CD1c-positive myeloid dendritic cell (primary cell): ENCODE results near the gene PATJ.
A peak's percentile ranks its signal among the peaks of the same experiment; 100 is the strongest.
"Not testable (repeated sequence)": the region's sequence is repeated elsewhere in the genome, so short reads cannot be mapped to it uniquely, and the experiment has no call there.

Source experiments
- DNase-seq: peaks from one replicate; pipeline ENCODE4 v3.0.0-alpha.2; 2016; ENCODE audit errors: extremely low spot score

Gene PATJ

GRCh38 chr1:61743716-61744580, 1.7 kb downstream of the PATJ start:
- no peak for DNase-seq

GRCh38 chr1:61746813-61747212, 4.5 kb downstream of the PATJ start:
- DNase-seq, result no peak

- no peak for DNase-seq
Measured at GRCh38 chr1:61748566-61748965, 6.3 kb downstream of the PATJ start.

GRCh38 chr1:61749574-61749973, 7.3 kb downstream of the PATJ start:
- no peak for DNase-seq

DNA sequence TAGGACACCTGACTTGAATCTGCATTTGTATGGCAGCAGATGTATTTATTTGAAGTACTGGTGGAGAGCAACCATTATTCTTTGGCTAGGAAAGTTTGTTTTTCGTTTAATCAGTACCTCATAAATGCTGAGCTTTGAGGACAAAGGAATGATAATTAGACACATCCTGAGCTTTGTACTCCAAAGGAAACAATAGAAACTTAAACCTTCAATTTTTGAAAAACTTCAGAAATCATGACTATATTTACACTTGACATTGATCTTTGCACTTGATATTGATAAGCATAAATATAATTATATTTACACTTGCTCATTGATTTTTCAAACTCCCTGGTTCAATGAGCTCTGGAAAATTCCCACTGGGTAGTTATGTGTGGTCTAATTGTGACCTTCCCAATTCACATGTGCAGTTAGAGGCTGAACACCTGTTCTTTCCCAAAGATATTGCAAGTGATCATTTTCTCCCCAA, 10.7 kb downstream of the PATJ start:
- no peak for DNase-seq

GRCh38 chr1:61753998-61754508, 11.8 kb downstream of the PATJ start:
- no peak for DNase-seq

GRCh38 chr1:61754545-61754944, 12.3 kb downstream of the PATJ start:
- no peak for DNase-seq

GRCh38 chr1:61756773-61757172, 14.5 kb downstream of the PATJ start:
- no peak for DNase-seq

DNA sequence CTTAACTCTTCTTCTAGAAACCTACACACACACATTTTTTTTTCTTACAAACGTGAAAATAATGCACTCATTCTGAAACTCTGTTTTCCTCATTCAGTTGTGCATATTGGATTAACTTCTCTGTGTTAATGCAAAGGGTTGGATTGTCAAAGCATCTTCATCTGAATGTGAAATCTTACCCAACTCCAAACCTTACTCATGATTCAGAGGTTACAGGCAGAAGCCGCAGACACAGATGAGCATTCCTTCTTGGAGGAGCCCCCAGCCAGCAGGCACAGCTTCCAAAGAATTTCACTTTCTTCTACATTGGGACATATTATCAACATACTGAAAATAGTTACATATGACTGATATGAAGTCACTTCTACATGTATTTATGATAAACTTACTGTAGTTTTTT, 15.7 kb downstream of the PATJ start:
- no peak for DNase-seq

- DNase-seq, result no peak
Measured at GRCh38 chr1:61770131-61770530, 27.9 kb downstream of the PATJ start.

DNA sequence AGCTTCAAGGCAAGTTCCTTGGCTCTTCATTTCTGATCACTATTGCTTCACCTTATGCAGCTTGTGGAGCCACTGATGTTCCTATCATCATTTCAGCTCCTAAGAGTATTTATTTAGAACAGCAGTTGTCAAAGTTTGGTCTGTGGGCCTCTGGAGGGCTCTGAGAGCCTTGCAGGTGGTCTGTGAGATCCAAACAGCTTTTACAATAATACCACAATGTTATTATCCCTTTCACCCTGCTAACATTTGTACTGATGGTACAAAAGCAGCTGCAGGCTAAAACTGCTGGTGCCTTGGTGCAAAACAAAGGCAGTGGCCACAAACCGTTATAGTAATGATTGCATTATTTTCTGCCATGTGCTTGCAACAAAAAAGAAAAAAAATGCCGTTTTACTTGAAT, 33.8 kb downstream of the PATJ start:
- no peak for DNase-seq

DNA sequence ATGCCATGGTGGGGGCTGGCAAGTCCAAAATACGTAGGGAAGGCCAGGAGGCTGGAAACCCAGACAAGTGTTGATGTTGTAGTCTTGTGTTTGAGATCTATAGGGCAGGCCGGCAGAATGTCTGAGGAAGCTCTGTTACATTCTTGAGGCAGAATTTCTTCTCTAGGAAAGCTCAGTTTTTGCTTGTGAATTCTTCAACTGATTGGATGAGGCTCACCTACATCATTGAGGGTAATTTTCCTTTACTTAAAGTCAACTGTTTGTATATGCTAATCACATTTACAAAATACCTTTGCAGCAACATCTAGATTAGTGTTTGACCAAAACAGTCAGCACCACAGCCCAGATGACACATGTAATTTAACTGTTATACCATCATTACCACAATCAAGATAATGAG, 37.0 kb downstream of the PATJ start:
- DNase-seq, result no peak

DNA sequence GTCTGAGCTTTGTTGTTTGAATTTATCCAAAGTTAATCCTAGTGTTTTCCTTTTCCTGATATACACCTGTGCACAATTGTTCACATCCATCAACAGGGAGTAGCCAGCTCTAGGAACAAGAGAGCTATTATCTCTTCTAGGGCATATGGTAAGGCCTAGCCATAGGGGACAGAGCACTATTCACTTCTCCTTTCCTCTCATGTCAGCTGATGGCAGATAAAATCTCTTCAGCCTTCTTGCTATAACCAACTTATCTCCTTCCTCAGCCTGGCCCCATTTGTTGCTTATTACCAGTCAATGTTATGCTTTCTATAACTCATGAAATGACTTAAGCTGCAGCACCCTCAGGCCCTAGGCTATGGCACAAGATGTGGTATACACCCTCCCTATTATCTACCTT, 38.9 kb downstream of the PATJ start:
- DNase-seq, result no peak

GRCh38 chr1:61782771-61783170, 40.5 kb downstream of the PATJ start:
- peak; percentile 18 for DNase-seq

DNA sequence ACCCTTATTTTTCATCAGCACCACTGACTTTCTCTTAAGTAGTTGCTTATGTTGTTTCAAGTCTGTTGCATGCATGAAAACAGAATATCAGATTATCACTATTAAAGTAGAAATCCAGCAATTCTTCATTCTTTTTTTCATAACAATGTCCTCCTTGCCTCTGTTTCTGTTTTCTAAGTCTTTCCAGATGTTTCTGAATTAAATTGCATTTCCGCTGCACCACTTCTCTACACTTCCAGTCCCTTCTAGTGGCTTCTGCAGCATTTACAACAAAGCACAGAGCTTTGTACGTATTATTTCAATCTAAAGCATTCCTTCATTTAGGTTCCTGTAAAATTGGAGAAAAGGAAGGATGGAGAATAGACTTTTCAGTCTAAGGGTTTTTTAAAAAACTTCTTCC, 42.4 kb downstream of the PATJ start:
- DNase-seq, result no peak

DNA sequence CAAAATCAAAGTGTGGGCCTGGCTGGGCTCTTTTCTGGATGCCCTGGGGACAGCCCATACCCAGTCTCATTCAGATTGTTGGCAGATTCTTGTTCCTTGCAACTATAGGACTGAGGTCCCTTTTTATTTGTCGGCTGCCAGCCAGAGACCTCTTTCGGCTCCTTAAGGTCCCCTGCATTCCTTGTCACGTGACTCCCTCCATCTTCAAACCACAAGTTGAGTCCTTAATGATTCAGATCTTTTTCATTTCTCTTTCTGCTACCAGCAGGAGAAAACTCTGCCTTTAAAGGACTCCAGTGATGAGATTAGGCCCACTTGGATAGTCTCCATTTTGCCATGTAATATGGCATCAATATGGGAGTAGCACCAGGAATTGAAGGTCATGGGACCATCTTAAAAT, 48.6 kb downstream of the PATJ start:
- no peak for DNase-seq

DNA sequence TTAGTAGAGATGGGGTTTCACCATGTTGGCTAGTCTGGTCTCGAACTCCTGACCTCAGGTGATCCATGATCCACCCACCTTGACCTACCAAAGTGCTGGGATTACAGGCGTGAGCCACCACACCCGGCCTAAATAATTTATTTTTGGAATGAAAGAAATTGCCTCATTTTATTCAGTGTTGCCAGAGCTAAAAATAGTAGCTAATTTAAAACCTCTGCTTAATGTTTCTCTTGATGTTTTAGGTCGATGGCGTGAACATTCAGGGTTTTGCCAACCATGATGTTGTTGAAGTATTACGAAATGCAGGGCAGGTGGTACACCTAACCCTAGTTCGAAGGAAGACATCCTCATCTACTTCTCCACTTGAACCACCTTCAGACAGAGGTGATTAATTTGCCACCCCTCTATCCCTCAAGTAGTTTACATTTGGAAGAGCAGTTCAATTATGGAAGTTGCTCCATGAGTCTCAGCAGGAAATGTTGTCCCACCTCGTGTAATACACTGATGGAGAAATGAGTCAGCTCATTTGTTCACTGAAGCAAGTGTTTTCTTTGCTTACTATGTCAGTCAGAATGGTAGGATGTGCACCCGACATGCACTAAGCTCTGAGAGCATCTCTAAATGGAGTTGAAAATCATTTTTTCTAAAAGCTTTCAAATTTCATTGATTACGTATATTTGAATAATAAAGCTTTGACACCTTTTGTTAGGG, 54.9 kb downstream of the PATJ start:
- no peak for DNase-seq

DNA sequence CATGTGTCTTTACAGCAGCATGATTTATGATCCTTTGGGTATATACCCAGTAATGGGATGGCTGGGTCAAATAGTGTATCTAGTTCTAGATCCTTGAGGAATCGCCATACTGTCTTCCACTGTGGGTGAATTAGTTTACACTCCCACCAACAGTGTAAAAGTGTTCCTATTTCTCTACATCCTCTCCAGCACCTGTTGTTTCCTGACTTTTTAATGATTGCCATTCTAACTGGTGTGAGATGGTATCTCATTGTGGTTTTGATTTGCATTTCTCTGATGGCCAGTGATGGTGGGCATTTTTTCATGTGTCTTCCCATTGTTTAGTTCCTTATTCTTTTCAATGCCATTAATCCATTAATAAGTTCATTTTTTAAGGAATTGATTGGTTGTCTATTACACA, 58.8 kb downstream of the PATJ start:
- not testable (repeated sequence) for DNase-seq

GRCh38 chr1:61807606-61808140, 65.4 kb downstream of the PATJ start:
- no peak for DNase-seq

GRCh38 chr1:61808321-61808720, 66.0 kb downstream of the PATJ start:
- DNase-seq, result no peak

GRCh38 chr1:61808968-61809367, 66.7 kb downstream of the PATJ start:
- no peak for DNase-seq

- no peak for DNase-seq
Measured at GRCh38 chr1:61812916-61813315, 70.6 kb downstream of the PATJ start.

DNA sequence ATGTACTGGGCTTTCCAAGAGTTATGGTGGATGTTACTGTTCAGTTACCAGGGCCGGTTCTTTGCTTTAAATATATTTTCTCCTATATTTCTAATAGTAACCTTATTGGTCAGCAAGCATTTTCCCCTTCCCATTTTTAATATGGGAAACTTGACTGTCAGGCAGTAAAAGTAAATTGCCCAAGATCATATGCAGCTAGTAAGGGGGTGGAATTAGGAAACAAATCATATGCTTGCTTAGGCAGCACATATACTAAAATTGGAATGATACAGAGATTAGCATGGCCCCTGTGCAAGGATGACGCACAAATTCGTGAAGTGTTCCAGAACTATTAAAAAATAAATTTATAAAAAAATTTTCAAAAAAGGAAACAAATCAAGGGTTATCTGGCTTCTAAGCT, 73.9 kb downstream of the PATJ start:
- no peak for DNase-seq
